Activated T-cell treated with anti-CD3 and anti-CD28 coated beads, Interleukin-2, amount 50 U/mL, for 24 hours (primary cell): Measurements from ENCODE around the gene ABI3BP.

Experiments
- DNase-seq: peaks from one replicate; pipeline ENCODE4 v3.0.0-alpha.2; 2020
- H3K27ac Mint-ChIP-seq: 2 replicates; pipeline ENCODE4 v1.8.0; 2020; ENCODE audit warnings: mild to moderate bottlenecking, mixed read lengths
- H3K27me3 Mint-ChIP-seq: 2 replicates; pipeline ENCODE4 v1.8.0; 2020; ENCODE audit warnings: mixed read lengths
- H3K36me3 Mint-ChIP-seq: 2 replicates; pipeline ENCODE4 v1.8.0; 2020; ENCODE audit warnings: low read depth, mixed read lengths
- H3K4me1 Mint-ChIP-seq: 2 replicates; pipeline ENCODE4 v1.8.0; 2020; ENCODE audit warnings: low read depth, mixed read lengths
- H3K4me3 Mint-ChIP-seq: 2 replicates; pipeline ENCODE4 v1.8.0; 2020; ENCODE audit warnings: mild to moderate bottlenecking, moderate library complexity, mixed read lengths
- H3K9me3 Mint-ChIP-seq: 2 replicates; pipeline ENCODE4 v1.8.0; 2020; ENCODE audit warnings: mixed read lengths

The ABI3BP gene

GRCh38 chr3:100779480-100779879 is 213.7 kb downstream of the ABI3BP start:
- Mint-ChIP-seq H3K4me1 (no peaks in the 10 kb centered on the region), H3K4me3 (no peak overlapping the region), H3K36me3 (no peaks in the 10 kb centered on the region), H3K9me3 (no peaks in the 10 kb centered on the region), H3K27ac (no peak overlapping the region), H3K27me3 (no peaks in the 10 kb centered on the region)
- no peak for DNase-seq

DNA sequence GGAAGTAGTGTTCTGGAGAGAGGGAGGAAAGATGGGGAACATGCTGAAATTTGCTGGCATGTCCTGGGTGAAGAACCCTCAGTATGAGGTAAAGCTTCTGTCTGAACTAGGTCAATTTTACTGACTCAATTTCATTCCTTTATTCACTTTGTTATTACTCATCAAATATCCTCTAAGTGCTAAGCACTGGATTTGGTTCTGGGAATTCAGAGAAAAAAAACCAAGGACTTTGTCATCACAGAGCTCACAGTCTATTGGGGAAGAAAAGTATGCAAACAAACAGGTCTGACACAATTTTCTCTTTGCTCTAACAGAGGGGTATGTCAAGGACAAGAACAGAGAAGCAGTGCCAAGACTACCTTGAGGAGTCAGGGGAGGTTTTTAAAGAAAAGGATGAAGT is 215.9 kb downstream of the ABI3BP start:
- Mint-ChIP-seq H3K27ac (no peak overlapping the region), H3K4me3 (no peak overlapping the region), H3K27me3 (no peaks in the 10 kb centered on the region), H3K9me3 (no peaks in the 10 kb centered on the region), H3K4me1 (no peaks in the 10 kb centered on the region), H3K36me3 (no peaks in the 10 kb centered on the region)
- DNase-seq: no peak

- H3K4me3 Mint-ChIP-seq: no peak overlapping the region
- DNase-seq: no peak
- no peaks in the 10 kb centered on the region for H3K36me3 Mint-ChIP-seq
- H3K27me3 Mint-ChIP-seq: no peaks in the 10 kb centered on the region
- H3K4me1 Mint-ChIP-seq: no peaks in the 10 kb centered on the region
- no peaks in the 10 kb centered on the region for H3K9me3 Mint-ChIP-seq
- no peak overlapping the region for H3K27ac Mint-ChIP-seq
Measured at GRCh38 chr3:100776746-100777145, 216.5 kb downstream of the ABI3BP start.

- no peak overlapping the region for H3K4me3 Mint-ChIP-seq
- no peaks in the 10 kb centered on the region for H3K27me3 Mint-ChIP-seq
- DNase-seq: no peak
- no peak overlapping the region for H3K27ac Mint-ChIP-seq
- H3K9me3 Mint-ChIP-seq: no peaks in the 10 kb centered on the region
- no peaks in the 10 kb centered on the region for H3K4me1 Mint-ChIP-seq
- H3K36me3 Mint-ChIP-seq: no peaks in the 10 kb centered on the region
Measured at GRCh38 chr3:100776097-100776729, 217.0 kb downstream of the ABI3BP start.

DNA sequence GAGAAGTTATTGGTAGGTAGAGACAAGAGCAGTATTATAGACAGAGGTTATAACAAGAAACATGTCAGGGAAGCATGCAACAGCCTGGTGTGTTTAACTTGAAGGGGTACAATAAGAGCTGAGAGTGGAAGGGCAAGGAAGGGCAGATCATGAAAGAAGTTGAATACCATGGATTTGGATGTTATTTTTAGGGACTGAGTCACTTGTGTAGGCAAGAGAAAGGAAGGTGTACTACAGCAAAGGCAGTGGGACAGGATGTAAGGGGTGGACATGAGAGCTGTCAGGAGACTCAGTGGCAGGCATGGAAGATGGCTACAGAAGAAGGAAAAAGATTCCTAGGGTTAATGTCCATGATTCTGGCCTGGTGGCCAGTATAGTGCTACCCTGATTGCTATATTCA is 217.6 kb downstream of the ABI3BP start:
- H3K36me3 Mint-ChIP-seq: no peaks in the 10 kb centered on the region
- H3K4me1 Mint-ChIP-seq: no peaks in the 10 kb centered on the region
- H3K9me3 Mint-ChIP-seq: no peaks in the 10 kb centered on the region
- H3K27ac Mint-ChIP-seq: no peak overlapping the region
- H3K27me3 Mint-ChIP-seq: no peaks in the 10 kb centered on the region
- no peak for DNase-seq
- no peak overlapping the region for H3K4me3 Mint-ChIP-seq

DNA sequence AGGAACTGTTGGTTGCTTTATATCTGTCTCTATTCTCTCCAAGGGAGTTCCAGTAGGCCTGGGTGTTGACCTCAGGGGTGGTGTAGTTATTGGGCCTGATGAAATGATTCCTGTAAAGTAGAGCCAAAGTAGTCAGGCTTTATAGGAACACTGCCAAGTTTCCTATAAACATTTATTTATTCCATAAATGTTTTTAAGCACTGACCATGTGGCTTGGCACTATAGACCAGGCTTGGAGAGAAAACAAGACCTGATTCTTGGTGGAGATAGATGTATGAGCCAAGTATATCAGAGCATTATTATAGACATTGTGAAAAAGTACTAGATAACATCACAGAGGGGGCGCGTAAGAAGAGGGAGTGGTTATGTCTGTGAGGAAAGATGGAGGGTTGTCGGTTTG is 218.0 kb downstream of the ABI3BP start:
- no peaks in the 10 kb centered on the region for H3K9me3 Mint-ChIP-seq
- no peak overlapping the region for H3K4me3 Mint-ChIP-seq
- H3K36me3 Mint-ChIP-seq: no peaks in the 10 kb centered on the region
- H3K27me3 Mint-ChIP-seq: no peaks in the 10 kb centered on the region
- no peak overlapping the region for H3K27ac Mint-ChIP-seq
- DNase-seq: no peak
- no peaks in the 10 kb centered on the region for H3K4me1 Mint-ChIP-seq

DNA sequence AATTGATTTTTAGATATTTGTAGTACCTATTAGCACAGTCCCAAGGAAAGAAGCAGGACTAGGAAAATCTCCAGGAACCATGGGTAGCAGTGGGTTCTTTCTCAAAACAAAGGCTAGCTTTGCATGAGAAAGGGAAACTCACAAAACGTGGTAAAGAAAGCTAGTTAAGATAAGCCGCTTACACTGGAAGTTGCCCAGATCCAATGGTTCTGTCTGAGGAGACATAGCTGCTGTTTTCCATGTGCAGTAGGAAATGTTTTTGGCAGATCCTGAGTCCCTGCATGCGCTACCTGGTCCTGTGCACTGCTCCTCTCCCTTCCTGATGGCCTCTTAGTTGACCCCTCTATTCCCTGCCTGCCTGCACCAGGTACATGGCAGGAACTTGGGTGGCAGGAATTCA is 223.5 kb downstream of the ABI3BP start:
- H3K4me1 Mint-ChIP-seq: peaks cover 11% of the 10 kb centered on the region
- no peaks in the 10 kb centered on the region for H3K36me3 Mint-ChIP-seq
- no peak overlapping the region for H3K27ac Mint-ChIP-seq
- H3K4me3 Mint-ChIP-seq: no peak overlapping the region
- DNase-seq: no peak
- no peaks in the 10 kb centered on the region for H3K9me3 Mint-ChIP-seq
- no peaks in the 10 kb centered on the region for H3K27me3 Mint-ChIP-seq

DNA sequence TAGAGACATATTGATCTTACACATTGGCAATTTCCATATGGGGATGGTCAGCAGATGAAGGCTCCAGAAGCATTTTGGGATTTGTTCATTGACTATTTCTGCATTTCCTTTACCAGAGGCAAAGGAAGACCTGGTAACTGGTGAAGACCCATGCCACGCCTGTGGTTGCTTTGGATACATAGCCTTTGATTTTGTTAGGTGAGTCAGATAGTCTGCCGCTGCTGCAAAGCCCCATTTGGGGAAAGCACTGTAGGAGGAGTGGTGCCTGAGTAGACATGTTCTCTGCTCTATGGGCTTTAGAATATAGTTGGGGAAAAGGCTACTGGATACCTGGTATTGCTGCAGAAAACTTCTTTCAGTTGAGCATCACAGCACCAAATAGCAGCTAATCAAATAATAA is 227.2 kb downstream of the ABI3BP start:
- no peak for DNase-seq
- H3K4me3 Mint-ChIP-seq: no peak overlapping the region
- H3K4me1 Mint-ChIP-seq: peaks cover 11% of the 10 kb centered on the region
- H3K27ac Mint-ChIP-seq: no peak overlapping the region
- H3K36me3 Mint-ChIP-seq: no peaks in the 10 kb centered on the region
- no peaks in the 10 kb centered on the region for H3K9me3 Mint-ChIP-seq
- H3K27me3 Mint-ChIP-seq: no peaks in the 10 kb centered on the region

DNA sequence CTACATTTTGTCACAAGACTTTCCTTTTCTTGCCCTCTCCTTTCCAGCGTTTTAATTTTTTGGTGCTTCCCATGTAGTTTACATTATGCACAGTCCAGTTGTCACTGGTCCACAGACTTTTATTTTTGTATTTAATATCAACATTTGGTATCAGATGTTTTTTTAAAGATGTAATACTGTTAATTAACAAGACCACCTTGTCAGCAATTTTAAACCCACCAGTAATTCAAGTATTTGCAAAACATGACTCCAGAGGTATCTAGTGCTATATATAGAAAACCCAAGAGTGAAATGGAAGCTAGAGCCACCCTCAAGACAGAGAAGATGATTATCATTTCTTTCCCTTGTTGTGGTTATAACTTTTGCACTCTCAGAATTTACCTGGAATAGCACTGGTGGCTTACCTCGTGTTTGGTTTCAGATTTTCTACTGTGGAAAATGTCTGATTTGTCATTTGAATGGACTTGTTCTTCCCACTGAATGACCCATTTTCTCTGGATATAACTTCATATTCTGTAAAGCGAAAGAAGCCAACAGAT is 227.7 kb downstream of the ABI3BP start:
- no peak overlapping the region for H3K4me3 Mint-ChIP-seq
- no peaks in the 10 kb centered on the region for H3K36me3 Mint-ChIP-seq

DNA sequence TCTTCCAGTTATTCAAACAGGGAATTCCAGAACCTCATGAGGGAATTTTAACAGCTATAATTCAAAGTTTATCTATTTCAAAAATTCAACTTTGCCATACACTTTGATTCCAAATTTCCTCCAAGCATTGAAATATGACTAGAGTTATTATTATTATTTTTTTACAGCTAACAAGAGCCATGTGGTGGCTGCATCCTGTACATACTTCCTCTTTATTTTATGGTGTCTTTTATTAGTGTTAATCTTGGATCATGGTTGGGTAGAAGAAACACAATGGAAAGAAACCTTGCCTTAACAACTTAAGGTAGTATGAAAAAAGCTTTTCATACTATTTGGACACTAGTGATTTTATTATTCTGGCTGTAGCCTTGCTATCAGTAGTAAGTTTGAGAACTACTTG is 231.3 kb downstream of the ABI3BP start:
- DNase-seq: no peak
- Mint-ChIP-seq H3K4me3 (no peak overlapping the region), H3K36me3 (no peaks in the 10 kb centered on the region), H3K9me3 (no peaks in the 10 kb centered on the region), H3K27me3 (no peaks in the 10 kb centered on the region), H3K27ac (no peak overlapping the region), H3K4me1 (peaks cover 11% of the 10 kb centered on the region)

More for the DNA sequence above, 227.7 kb downstream of the ABI3BP start:
- peaks cover 11% of the 10 kb centered on the region for H3K4me1 Mint-ChIP-seq
- no peak for DNase-seq
- no peaks in the 10 kb centered on the region for H3K9me3 Mint-ChIP-seq
- no peak overlapping the region for H3K27ac Mint-ChIP-seq
- no peaks in the 10 kb centered on the region for H3K27me3 Mint-ChIP-seq

DNA sequence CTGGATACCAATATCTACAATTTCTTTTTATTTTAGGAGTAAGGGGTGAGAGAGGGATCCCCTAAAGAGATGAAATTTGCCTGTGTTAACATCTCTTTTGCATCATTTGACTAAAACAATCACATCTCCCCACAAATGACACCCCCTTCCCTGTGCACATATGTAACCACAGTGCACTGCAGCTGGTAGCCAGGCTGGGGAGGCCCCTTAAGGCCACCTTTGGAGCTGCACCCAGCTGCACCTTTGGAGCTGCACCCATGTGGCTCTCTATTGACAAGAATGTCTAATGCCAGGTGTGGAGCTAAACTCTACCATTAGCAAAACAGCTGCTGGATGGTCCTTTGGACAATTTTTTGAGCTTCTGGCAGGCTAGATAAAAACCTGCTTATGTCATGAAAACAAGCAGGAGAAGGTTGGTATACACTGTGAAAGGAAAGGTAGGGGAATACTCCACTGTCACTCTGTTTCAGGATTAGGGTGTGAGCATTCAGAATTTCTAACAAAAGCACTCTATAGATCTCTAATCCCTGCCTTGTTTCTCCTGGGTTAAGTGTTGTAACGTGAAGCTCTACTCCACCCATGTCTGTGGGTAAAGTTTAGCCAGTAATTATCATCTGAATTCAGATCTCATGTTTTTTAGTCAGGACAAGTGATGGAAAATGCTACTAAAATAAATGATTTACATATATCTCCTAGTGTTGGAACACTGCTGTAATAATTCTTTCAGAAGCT is 231.8 kb downstream of the ABI3BP start:
- no peak for DNase-seq
- Mint-ChIP-seq H3K4me1 (peaks cover 11% of the 10 kb centered on the region), H3K27me3 (no peaks in the 10 kb centered on the region), H3K9me3 (no peaks in the 10 kb centered on the region), H3K4me3 (no peak overlapping the region), H3K27ac (no peak overlapping the region), H3K36me3 (no peaks in the 10 kb centered on the region)

- Mint-ChIP-seq H3K27me3 (no peaks in the 10 kb centered on the region), H3K4me1 (peaks cover 2% of the 10 kb centered on the region), H3K27ac (no peak overlapping the region), H3K4me3 (no peak overlapping the region), H3K9me3 (no peaks in the 10 kb centered on the region), H3K36me3 (peaks cover 1% of the 10 kb centered on the region)
- DNase-seq: no peak
Measured at GRCh38 chr3:100760377-100760776, 232.8 kb downstream of the ABI3BP start.

DNA sequence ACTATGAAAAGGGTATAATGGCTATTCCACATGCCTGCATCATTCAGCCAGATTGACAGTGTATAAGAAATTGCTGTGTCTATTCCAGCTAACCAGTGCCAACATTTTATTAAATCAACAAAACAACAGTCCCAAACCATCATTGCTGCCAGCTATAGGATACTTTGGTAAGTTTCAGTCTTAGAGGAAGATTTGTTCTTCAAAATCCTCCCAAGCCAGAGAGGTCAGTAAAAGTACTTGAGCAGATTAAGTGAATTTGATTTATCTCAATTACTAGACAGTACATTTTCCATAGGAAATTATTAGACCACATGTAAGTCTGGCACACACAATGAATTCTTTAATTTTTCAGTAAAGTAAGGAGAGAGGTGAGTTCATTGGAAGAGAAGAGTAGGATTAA is 233.3 kb downstream of the ABI3BP start:
- peaks cover 1% of the 10 kb centered on the region for H3K4me1 Mint-ChIP-seq
- no peaks in the 10 kb centered on the region for H3K27me3 Mint-ChIP-seq
- H3K9me3 Mint-ChIP-seq: no peaks in the 10 kb centered on the region
- no peak for DNase-seq
- H3K36me3 Mint-ChIP-seq: peaks cover 6% of the 10 kb centered on the region
- no peak overlapping the region for H3K27ac Mint-ChIP-seq
- no peak overlapping the region for H3K4me3 Mint-ChIP-seq

- Mint-ChIP-seq H3K9me3 (no peaks in the 10 kb centered on the region), H3K4me1 (no peaks in the 10 kb centered on the region), H3K36me3 (peaks cover 14% of the 10 kb centered on the region), H3K27me3 (no peaks in the 10 kb centered on the region), H3K4me3 (no peak overlapping the region), H3K27ac (no peak overlapping the region)
- no peak for DNase-seq
Measured at GRCh38 chr3:100759159-100759558, 234.1 kb downstream of the ABI3BP start.

DNA sequence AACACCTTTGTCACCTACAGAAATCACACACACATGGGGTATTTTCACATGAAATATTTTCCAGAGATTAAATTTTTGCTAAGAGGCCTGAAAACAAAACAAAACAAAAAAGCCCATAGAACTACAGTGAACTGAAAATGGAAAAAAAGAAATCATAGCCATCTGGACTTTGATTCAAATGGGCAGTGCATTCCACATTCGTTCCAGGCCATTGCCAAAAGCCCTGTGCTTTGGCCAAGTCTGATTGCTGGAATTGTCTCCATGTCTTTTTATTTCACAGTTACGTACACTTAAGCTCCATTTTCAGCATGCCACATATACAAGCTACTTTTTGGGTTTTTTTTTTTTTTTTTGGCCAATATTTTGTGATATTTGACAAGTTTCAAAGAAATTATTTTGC is 236.8 kb downstream of the ABI3BP start:
- H3K27ac Mint-ChIP-seq: no peak overlapping the region
- H3K36me3 Mint-ChIP-seq: peaks cover 39% of the 10 kb centered on the region
- no peaks in the 10 kb centered on the region for H3K27me3 Mint-ChIP-seq
- H3K9me3 Mint-ChIP-seq: no peaks in the 10 kb centered on the region
- no peaks in the 10 kb centered on the region for H3K4me1 Mint-ChIP-seq
- no peak for DNase-seq
- no peak overlapping the region for H3K4me3 Mint-ChIP-seq
